Body of pancreas (tissue), 4 donors: ENCODE data around the gene RAB20. TPM values are rescaled to one million over a fixed set of nuclear protein-coding genes. Genes with fewer than 3 reads are reported as not detected.

ENCODE experiments used
- ATAC-seq: fragments of 150-250 bp; one replicate; pipeline ENCODE4 v1.9.1; 2016
- DNase-seq, 4 donors: peaks; one replicate each; pipeline ENCODE4 v3.0.0-alpha.2; 2019
- H3K27ac ChIP-seq, 4 donors: fragments of 200-600 bp; sonication (generic); 1 replicate in 3 of 4; 2 replicates in 1 of 4; pipeline versions ENCODE4 v1.5.1 to v1.6.1; 2016 to 2019; ENCODE audit warnings: mild to moderate bottlenecking in 1 of 4, mixed read lengths in 1 of 4, moderate library complexity in 1 of 4
- H3K27me3 ChIP-seq, 2 donors: fragments of 200-600 bp; sonication (generic); one replicate each; pipeline ENCODE4 v1.6.0; 2016; ENCODE audit warnings: mild to moderate bottlenecking in 1 of 2
- H3K36me3 ChIP-seq, 2 donors: fragments of 200-600 bp; sonication (generic); replicated peaks in 1 of 2; 2 replicates each; pipeline ENCODE4 v1.5.1; 2016; ENCODE audit warnings: low read depth in 2 of 2; ENCODE audit not compliant: insufficient read depth in 1 of 2
- H3K4me1 ChIP-seq: fragments of 200-600 bp; sonication (generic); one replicate; pipeline ENCODE4 v1.6.0; 2016
- H3K4me3 ChIP-seq, 2 donors: fragments of 200-600 bp; sonication (generic); 1 replicate in 1 of 2; 2 replicates in 1 of 2; pipeline ENCODE4 v1.5.1; 2016 to 2019
- H3K9me3 ChIP-seq, 3 donors: fragments of 200-600 bp; sonication (generic); 1 replicate in 2 of 3; 2 replicates in 1 of 3; pipeline ENCODE4 v1.5.1; 2016
- POLR2A ChIP-seq, 3 donors: fragments of 450-650 bp; IDR thresholded peaks; one replicate each; pipeline ENCODE4 v1.6.1; 2016; ENCODE audit warnings: antibody characterized with exemption in 3 of 3, mild to moderate bottlenecking in 2 of 3
- WGBS, 2 donors: methylation state at CpG; one replicate each; pipeline ENCODE4 v1.1.5; 2017; 5-methylcytosine and 5-hydroxymethylcytosine counted together
- intact Hi-C: fragments of 100-400 bp; cut with DNase I; formaldehyde crosslinking; loops from one replicate; pipeline ENCODE4 v1.15.1; 2023
- total RNA-seq, 2 donors: library from RNA; depleted of rRNA; stranded (reverse); fragments of >200 nt; gene quantifications; one replicate each; pipeline ENCODE4 v1.1.0, GENCODE V29; 2016
- TF ChIP-seq, protein P1 (sequence below), 7 experiments: fragments of 450-650 bp in 4 of 7; fragments of 200-600 bp in 3 of 7; sonication (generic) in 3 of 7; IDR thresholded peaks; one replicate each; pipeline ENCODE4 v1.5.1; 2016 to 2019; ENCODE audit warnings: antibody characterized with exemption in 7 of 7

Gene RAB20
- total RNA-seq, 2 donors from 2014 or later = 23.1 to 35.5 TPM

DNA sequence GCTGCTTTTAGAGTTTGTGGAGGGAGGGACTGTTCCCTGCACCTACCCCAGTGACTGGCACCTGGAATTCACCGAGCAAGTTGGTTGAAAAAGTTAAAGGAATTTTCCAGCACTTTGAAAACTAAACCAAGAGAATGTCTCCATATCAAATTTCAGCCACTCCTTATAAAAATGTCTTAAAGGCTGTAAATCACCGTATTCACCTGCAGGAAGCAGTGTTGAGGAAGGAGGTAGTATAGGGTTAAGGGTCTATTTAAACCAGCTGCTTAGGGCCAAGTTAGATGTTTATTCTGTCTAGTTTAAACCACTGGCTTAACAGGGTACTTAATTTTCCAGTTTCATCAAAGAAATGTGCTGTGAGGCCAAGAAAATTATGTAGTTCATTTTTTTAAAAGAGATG lies 3.8 kb upstream of the RAB20 start:
- ATAC-seq (no peak), DNase-seq (no peak)

DNA sequence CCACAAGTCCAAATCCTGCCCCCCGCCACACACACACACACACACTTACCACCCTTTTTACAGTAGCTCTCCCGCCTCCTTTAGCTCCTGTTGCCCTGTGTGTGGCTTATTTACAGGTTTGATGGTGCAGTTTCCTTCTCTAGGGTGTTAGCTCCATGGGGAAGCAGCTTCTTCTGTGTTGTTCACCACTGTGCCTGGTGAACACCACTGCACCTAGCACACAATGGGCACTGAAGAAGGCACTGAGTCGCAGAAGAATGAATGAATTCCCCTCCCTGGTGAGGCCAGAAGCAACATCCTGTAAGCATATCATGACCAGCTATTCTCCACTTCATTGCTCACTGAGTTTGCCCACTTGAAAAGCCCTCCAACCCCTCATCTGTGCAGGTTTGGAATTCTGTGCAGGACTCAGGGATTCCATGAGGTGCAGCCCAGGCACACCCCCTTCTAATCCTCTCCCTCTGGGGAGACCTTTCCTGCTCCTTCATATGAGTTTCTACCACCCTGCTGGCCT lies 3.0 kb upstream of the RAB20 start:
- Histone ChIP-seq H3K27ac (no peak overlapping the region), H3K27me3 (no peaks in the 10 kb centered on the region), H3K9me3 (no peaks in the 10 kb centered on the region), H3K4me1 (peaks cover 36% of the 10 kb centered on the region), H3K36me3 (no peaks in the 10 kb centered on the region), H3K4me3 (no peak overlapping the region)
- DNase-seq = peak in 1 of 4 donors; percentile 1
- TF ChIP-seq, protein P1, sequence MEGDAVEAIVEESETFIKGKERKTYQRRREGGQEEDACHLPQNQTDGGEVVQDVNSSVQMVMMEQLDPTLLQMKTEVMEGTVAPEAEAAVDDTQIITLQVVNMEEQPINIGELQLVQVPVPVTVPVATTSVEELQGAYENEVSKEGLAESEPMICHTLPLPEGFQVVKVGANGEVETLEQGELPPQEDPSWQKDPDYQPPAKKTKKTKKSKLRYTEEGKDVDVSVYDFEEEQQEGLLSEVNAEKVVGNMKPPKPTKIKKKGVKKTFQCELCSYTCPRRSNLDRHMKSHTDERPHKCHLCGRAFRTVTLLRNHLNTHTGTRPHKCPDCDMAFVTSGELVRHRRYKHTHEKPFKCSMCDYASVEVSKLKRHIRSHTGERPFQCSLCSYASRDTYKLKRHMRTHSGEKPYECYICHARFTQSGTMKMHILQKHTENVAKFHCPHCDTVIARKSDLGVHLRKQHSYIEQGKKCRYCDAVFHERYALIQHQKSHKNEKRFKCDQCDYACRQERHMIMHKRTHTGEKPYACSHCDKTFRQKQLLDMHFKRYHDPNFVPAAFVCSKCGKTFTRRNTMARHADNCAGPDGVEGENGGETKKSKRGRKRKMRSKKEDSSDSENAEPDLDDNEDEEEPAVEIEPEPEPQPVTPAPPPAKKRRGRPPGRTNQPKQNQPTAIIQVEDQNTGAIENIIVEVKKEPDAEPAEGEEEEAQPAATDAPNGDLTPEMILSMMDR (IDR thresholded peaks at IDR 0.05) = no peak
- TF ChIP-seq POLR2A (IDR thresholded peaks at IDR 0.05) = no peak
- no peak for ATAC-seq
- intact Hi-C loops = no loop called here
- WGBS, 2 donors = 93 to 99% methylated on average over 3 of the region's 3 CpGs

More for the DNA sequence above, 3.8 kb upstream of the RAB20 start:
- TF ChIP-seq, protein P1 (IDR thresholded peaks at IDR 0.05) = peak in 2 of 7 experiments; percentile 10 to 35
- TF ChIP-seq POLR2A (IDR thresholded peaks at IDR 0.05) = no peak
- Histone ChIP-seq H3K4me1 (peaks cover 28% of the 10 kb centered on the region), H3K36me3 (no peaks in the 10 kb centered on the region), H3K27ac (no peak overlapping the region), H3K4me3 (no peak overlapping the region), H3K9me3 (no peaks in the 10 kb centered on the region), H3K27me3 (no peaks in the 10 kb centered on the region)
- WGBS, 2 donors = 23 to 30% methylated on average over 2 of the region's 2 CpGs
- intact Hi-C loops = no loop called here

DNA sequence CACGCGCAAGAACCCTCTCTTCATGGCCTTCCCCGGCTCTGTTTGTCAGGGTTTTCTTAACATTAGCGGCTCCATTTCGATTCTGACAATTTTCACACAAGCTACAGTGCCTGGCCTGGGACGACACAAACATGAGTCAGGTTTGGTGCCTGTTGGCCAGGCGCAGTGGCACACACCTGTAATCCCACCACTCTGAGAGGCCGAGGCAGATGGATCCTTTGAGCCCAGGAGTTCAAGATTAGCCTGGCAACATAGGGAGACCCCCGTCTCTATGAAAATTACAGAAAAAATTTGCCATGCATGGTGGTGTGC lies 1.9 kb upstream of the RAB20 start:
- no peaks in the 10 kb centered on the region for H3K27me3 ChIP-seq
- ATAC-seq (no peak), DNase-seq (peak in 1 of 4 donors; percentile 13)
- peak overlapping the region in 2 of 4 donors; percentile 93 to 98 for H3K27ac ChIP-seq
- no peak overlapping the region for H3K4me3 ChIP-seq
- TF ChIP-seq, protein P1 (IDR thresholded peaks at IDR 0.05) = no peak
- no peak for TF ChIP-seq POLR2A (IDR thresholded peaks at IDR 0.05)
- H3K36me3 ChIP-seq = no peaks in the 10 kb centered on the region
- intact Hi-C loops = no loop called here
- no peaks in the 10 kb centered on the region for H3K9me3 ChIP-seq
- H3K4me1 ChIP-seq = peaks cover 47% of the 10 kb centered on the region
- WGBS, 2 donors = 59 to 61% methylated on average over 9 of the region's 9 CpGs

DNA sequence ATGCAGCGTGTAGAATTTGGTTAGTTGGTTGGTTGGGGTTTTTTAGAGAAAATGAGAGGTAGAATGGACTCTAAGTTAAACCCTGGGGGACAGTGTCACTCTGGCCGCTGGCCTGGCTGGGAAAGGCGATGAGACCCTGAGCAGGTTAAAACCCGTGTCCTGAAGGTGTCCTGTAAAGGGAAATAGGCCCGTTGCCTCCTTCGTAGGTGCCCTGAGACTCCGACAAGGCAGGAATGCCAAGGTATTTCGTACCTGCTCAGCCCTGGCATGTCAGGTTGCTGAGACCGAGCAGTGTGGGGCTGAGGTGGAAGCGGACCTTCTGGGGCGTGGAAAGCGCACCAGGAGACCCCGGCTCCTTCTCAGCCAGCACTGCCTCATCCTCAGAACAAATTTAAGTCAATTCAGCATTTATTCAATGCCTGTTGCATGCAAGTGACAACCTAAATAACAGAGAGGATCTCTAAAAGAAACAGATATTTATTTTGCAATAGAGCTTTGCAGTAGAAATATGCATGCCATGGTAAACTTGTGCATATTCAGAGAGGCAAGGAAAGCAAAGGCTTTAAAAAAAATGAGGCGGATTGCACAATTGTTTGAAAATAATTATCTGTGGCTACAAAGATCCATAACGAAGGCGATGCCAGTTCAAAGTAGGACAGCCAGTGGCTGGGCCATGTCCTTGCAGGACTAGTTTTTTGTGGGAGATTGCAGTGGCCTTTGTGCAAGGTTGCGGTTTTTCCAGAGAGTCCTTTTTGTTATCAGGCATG lies 1.4 kb upstream of the RAB20 start:
- DNase-seq = peak in 1 of 4 donors; percentile 26
- no peak for ATAC-seq
- peaks cover 52% of the 10 kb centered on the region for H3K4me1 ChIP-seq

More for the DNA sequence above, 1.4 kb upstream of the RAB20 start:
- Histone ChIP-seq H3K4me3 (no peak overlapping the region), H3K36me3 (no peaks in the 10 kb centered on the region), H3K27ac (peak overlapping the region; percentile 40 to 98 (median 94)), H3K9me3 (no peaks in the 10 kb centered on the region), H3K27me3 (no peaks in the 10 kb centered on the region)
- no peak for TF ChIP-seq POLR2A (IDR thresholded peaks at IDR 0.05)
- TF ChIP-seq, protein P1 (IDR thresholded peaks at IDR 0.05) = no peak
- intact Hi-C loops = no loop called here
- 57 to 65% methylated on average over 17 of the region's 17 CpGs for WGBS, 2 donors
